Heart left ventricle (tissue), 16 donors: ENCODE data around the gene UGT1A1. TPM values are rescaled to one million over a fixed set of nuclear protein-coding genes. Genes with fewer than 3 reads are reported as not detected.

Source experiments
- ATAC-seq, 4 donors: fragments of 200-7000 bp; cut with Tn5 transposase; one replicate each; pipeline ENCODE4 v1.9.1; 2020 to 2022; ENCODE audit warnings: moderate library complexity in 4 of 4, mild to moderate bottlenecking in 3 of 4, moderate number of reproducible peaks in 1 of 4
- DNase-seq, 5 donors: peaks; one replicate each; pipeline ENCODE4 v3.0.0-alpha.2; 2020
- H3K27ac ChIP-seq, 12 donors: fragments of 200-600 bp; sonication (generic) in 4 of 12; one replicate each; pipeline versions ENCODE4 v1.5.0 to v1.8.0; 2016 to 2022; ENCODE audit warnings: mild to moderate bottlenecking in 2 of 12
- H3K27me3 ChIP-seq, 9 donors: fragments of 200-600 bp; sonication (generic) in 2 of 9; one replicate each; pipeline versions ENCODE4 v1.5.1 to v1.8.0; 2016 to 2022; ENCODE audit warnings: mild to moderate bottlenecking in 3 of 9
- H3K36me3 ChIP-seq, 9 donors: fragments of 200-600 bp; sonication (generic) in 2 of 9; one replicate each; pipeline versions ENCODE4 v1.5.0 to v1.8.0; 2018 to 2022; ENCODE audit warnings: mild to moderate bottlenecking in 2 of 9
- H3K4me1 ChIP-seq, 12 donors: fragments of 200-600 bp; sonication (generic) in 4 of 12; one replicate each; pipeline versions ENCODE4 v1.5.0 to v1.8.0; 2016 to 2022; ENCODE audit warnings: mild to moderate bottlenecking in 3 of 12
- H3K4me3 ChIP-seq, 12 donors: fragments of 200-600 bp; sonication (generic) in 4 of 12; one replicate each; pipeline versions ENCODE4 v1.5.0 to v1.8.0; 2017 to 2022; ENCODE audit warnings: mild to moderate bottlenecking in 9 of 12, moderate library complexity in 4 of 12
- H3K9me3 ChIP-seq, 12 donors: fragments of 200-600 bp; sonication (generic) in 4 of 12; one replicate each; pipeline versions ENCODE4 v1.5.0 to v1.8.0; 2016 to 2022; ENCODE audit warnings: mild to moderate bottlenecking in 1 of 12
- POLR2A ChIP-seq, 2 donors: fragments of 450-650 bp; IDR thresholded peaks; one replicate each; pipeline ENCODE4 v1.6.1; 2017; ENCODE audit warnings: antibody characterized with exemption in 2 of 2, mild to moderate bottlenecking in 2 of 2, moderate library complexity in 2 of 2
- WGBS, 4 donors: extraction: QIAGEN DNeasy Blood & Tissue Kit in 2 of 4; methylation state at CpG; one replicate each; pipeline versions ENCODE4 v1.1.5 to v1.1.7; 2013 to 2018; 5-methylcytosine and 5-hydroxymethylcytosine counted together
- intact Hi-C, 10 donors: fragments of 100-400 bp; cut with DNase I; formaldehyde crosslinking; loops; one replicate each; pipeline versions ENCODE4 v1.11.1 to v1.14.2; 2022
- polyA plus RNA-seq, 2 donors: library from polyadenylated mRNA; stranded (reverse); fragments of 200-250 nt; gene quantifications; one replicate each; pipeline ENCODE4 v1.2.3, GENCODE V29; 2013
- total RNA-seq, 9 donors: library from RNA; depleted of rRNA in 2 of 9; stranded (reverse); fragments of >200 nt in 2 of 9; fragmentation: NEBNext Ultra II Directional in 3 of 9; extraction: Animal tissue kit (Norgen Biotek cat#: 25700) in 3 of 9; gene quantifications; one replicate each; pipeline versions ENCODE4 v1.1.0 to v1.2.4, GENCODE V29; 2016 to 2023
- TF ChIP-seq, protein P1 (sequence below), 12 donors: fragments of 200-600 bp; sonication (generic) in 4 of 12; IDR thresholded peaks; one replicate each; pipeline versions ENCODE4 v1.5.0 to v1.8.0; 2018 to 2022; ENCODE audit warnings: antibody characterized with exemption in 12 of 12, mild to moderate bottlenecking in 5 of 12
- donor health status: ischemic (EF 13 %, LVEDD 7.1; RV severe dilation, severe dysfunction).
- donor health status: healthy with polysubstance abuse.
- donor health status: DM: no; HTN: yes; CAD: no.
- donor health status: DM: no; HTN: no; CAD: no.
- donor health status: ischemic (EF 25% LVEDD 6.9; RV normal size, moderate dysfunction).
- donor health status: ischemic (EF 25% LVEDD 5.7; RV mildly dilated, moderate dysfunction).
- donor health status: healthy.
- donor health status: DM: yes; HTN: yes; CAD: no.
- donor health status: ischemic (EF 35%, LVEDD 5.7; RV mildly dilated, moderate dysfunction).
- donor health status: nonischemic (EF 11% LVEDD 7.7; RV severe dilation, severe dysfunction).
- donor health status: DM: yes; HTN: yes; CAD: no.
- donor health status: PGD.
- donor health status: ischemic (EF 29% LVEDD 5.4; RV normal size, mild dysfunction).
- donor health status: nonischemic (EF 23%, LVEDD 6.1; RV moderate dilation, normal function).

The UGT1A1 gene
- total and polyA plus RNA-seq, 11 donors = 0.03 TPM; not detected in 10

DNA sequence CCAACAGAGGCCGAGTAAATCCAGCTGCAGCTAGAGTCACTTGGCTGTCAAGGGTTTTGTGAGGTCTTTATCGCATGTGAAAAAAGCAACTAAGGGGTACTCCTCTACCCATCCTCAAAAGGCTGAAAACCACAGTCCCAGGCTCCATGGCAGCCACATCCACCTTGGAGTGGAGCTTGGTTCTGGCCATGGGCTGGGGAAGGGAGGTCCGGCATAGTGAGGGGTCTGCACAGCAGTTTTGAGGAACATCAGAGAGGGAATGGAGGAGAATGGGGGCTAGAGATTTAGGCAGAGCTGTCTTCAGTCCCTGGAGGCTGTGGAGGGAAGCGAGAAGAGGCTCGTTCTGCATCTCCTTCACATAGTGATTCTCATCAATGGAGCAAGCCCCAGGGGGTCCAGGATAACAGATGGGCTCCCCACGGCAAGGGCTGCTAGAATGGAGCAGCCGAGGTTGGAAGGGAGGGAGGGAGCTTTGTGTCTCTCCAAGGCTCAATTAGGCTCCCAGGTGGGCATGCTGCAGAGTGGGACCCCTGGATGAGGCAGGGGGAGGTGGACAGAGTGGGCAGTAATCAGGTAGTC, 39.1 kb downstream of the UGT1A1 start:
- Histone ChIP-seq H3K27me3 (no peaks in the 10 kb centered on the region), H3K27ac (no peak overlapping the region), H3K4me3 (no peak overlapping the region), H3K36me3 (no peaks in the 10 kb centered on the region), H3K4me1 (no peaks in the 10 kb centered on the region), H3K9me3 (no peaks in the 10 kb centered on the region)
- ATAC-seq (no peak), DNase-seq (peak in 1 of 5 donors; percentile 3)
- intact Hi-C loops = no loop called here
- WGBS, 4 donors = 50 to 61% (median 57%) methylated on average over 6 to 7 of the region's 7 CpGs
- TF ChIP-seq POLR2A (IDR thresholded peaks at IDR 0.05) = no peak
- TF ChIP-seq, protein P1, sequence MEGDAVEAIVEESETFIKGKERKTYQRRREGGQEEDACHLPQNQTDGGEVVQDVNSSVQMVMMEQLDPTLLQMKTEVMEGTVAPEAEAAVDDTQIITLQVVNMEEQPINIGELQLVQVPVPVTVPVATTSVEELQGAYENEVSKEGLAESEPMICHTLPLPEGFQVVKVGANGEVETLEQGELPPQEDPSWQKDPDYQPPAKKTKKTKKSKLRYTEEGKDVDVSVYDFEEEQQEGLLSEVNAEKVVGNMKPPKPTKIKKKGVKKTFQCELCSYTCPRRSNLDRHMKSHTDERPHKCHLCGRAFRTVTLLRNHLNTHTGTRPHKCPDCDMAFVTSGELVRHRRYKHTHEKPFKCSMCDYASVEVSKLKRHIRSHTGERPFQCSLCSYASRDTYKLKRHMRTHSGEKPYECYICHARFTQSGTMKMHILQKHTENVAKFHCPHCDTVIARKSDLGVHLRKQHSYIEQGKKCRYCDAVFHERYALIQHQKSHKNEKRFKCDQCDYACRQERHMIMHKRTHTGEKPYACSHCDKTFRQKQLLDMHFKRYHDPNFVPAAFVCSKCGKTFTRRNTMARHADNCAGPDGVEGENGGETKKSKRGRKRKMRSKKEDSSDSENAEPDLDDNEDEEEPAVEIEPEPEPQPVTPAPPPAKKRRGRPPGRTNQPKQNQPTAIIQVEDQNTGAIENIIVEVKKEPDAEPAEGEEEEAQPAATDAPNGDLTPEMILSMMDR (IDR thresholded peaks at IDR 0.05) = no peak

DNA sequence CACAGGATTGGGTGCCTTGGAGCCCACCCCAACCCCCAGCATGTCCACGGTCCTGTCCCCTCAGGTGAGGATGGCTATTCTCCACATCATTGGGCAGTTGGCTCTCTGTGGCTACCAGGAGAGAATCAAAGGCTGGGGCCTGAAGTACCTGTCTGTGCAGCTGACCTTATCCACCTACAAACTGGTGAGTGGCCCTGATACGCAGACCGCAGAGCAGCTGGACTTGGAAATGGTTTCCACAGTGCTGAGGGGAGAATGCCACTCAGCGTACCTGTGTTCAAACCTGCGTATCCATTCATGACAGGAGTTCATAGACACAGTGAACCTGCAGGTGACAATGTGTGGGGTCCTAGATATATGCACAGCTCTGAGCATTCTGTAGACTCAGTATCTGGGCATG, 39.6 kb downstream of the UGT1A1 start:
- 43 to 53% (median 51%) methylated on average over 4 to 5 of the region's 5 CpGs for WGBS, 4 donors
- ATAC-seq = no peak
- Histone ChIP-seq H3K27ac (no peak overlapping the region), H3K36me3 (no peaks in the 10 kb centered on the region), H3K4me3 (no peak overlapping the region), H3K27me3 (no peaks in the 10 kb centered on the region), H3K9me3 (no peaks in the 10 kb centered on the region), H3K4me1 (no peaks in the 10 kb centered on the region)
- no peak for TF ChIP-seq POLR2A (IDR thresholded peaks at IDR 0.05)
- TF ChIP-seq, protein P1 (IDR thresholded peaks at IDR 0.05) = no peak
- intact Hi-C loops = no loop called here
- no peak for DNase-seq

DNA sequence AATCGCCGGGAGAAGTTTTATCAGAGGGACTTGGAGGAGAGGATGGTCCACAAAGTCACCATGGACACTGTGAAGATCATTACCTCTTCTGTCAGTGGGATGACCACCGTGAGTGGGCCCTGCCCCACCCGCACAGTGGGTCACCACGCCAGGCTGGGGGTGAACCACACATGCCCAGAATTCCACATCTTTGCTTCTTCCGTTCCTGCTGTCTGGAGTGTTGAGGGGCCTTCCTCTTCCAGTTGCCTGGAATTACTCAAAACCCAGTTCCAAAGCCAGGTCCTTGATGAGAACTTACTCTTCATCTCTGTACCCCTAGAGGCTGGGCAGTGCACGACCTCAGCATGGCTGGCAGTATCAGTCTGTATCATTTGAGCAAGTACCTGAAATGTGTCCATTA, 40.1 kb downstream of the UGT1A1 start:
- 74 to 88% (median 80%) methylated on average over 7 of the region's 7 CpGs for WGBS, 4 donors

DNA sequence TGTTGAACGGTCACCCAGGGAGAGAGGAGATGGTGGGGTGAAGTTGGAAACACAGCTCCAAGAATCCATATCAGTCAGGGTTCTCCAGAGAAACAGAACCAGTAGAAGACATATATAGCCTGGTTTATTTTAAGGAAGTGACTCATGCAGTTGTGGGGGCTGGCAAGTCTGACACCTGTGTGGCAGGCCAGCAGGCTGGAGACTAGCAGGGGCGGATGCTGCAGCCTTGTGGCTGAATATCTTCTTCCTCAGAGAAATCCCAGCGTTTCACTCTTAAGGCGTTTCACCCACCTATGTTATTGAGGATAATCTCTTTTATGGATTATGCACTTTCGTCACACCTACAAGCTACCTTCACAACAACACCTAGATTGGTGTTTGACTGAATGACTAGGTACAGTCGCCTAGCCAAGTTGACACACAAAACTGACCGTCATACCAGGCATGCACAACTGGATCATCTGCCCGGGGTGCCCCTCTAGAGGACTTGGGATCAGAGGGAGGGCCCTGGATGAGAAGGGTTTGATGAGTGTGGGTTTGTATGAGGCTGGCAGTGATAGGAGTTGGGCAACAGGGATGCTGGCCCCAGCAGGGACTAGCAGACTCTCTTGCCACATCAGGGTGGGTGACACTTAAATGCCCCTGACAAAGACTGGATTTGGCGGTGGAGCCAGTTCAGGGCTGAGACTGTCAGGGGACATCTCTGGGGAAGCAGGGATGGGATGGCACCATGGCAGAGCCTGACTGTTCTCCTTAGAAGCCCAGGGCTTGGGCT, 41.5 kb downstream of the UGT1A1 start:
- no peak for DNase-seq
- Histone ChIP-seq H3K27ac (no peak overlapping the region), H3K27me3 (no peaks in the 10 kb centered on the region), H3K36me3 (no peaks in the 10 kb centered on the region), H3K4me3 (no peak overlapping the region), H3K4me1 (no peaks in the 10 kb centered on the region), H3K9me3 (no peaks in the 10 kb centered on the region)
- TF ChIP-seq, protein P1 (IDR thresholded peaks at IDR 0.05) = no peak
- no peak for TF ChIP-seq POLR2A (IDR thresholded peaks at IDR 0.05)
- ATAC-seq = no peak
- intact Hi-C loops = no loop called here
- 71 to 87% (median 73%) methylated on average over 8 to 9 of the region's 9 CpGs for WGBS, 4 donors

More for the DNA sequence above, 40.1 kb downstream of the UGT1A1 start:
- intact Hi-C loops = no loop called here
- no peak overlapping the region for H3K27ac ChIP-seq
- H3K36me3 ChIP-seq = no peaks in the 10 kb centered on the region
- H3K4me1 ChIP-seq = no peaks in the 10 kb centered on the region
- no peaks in the 10 kb centered on the region for H3K27me3 ChIP-seq
- ATAC-seq = no peak
- H3K4me3 ChIP-seq = no peak overlapping the region
- H3K9me3 ChIP-seq = no peaks in the 10 kb centered on the region
- DNase-seq = no peak
- TF ChIP-seq POLR2A (IDR thresholded peaks at IDR 0.05) = no peak
